IMR-90 (cell line): Measurements from ENCODE around the gene TENT5C. TPM values are rescaled to one million over a fixed set of nuclear protein-coding genes. Genes with fewer than 3 reads are reported as not detected.

Source experiments
- ATAC-seq: fragments of 200-7000 bp; cut with Tn5 transposase; 2 replicates; pipeline ENCODE4 v1.9.1; 2020; ENCODE audit warnings: low read depth, mild to moderate bottlenecking, moderate library complexity
- BruUV-seq: library from RNA; stranded (reverse); fragments of 400-500 nt; replicated peaks from 2 replicates; lab custom pipeline; 2021; lab: Mats Ljungman, UMichigan
- CTCF ChIA-PET: fragments of 300-600 bp; formaldehyde crosslinking; extraction: SDS; loops from one replicate; lab custom pipeline; 2021; ENCODE audit warnings: antibody characterized with exemption; lab: Yijun Ruan, JAX
- POLR2A ChIA-PET: fragments of 300-600 bp; sonication (Branson Sonifier 250); formaldehyde crosslinking; loops from one replicate; lab custom pipeline; 2022; ENCODE audit warnings: antibody characterized with exemption; ENCODE audit not compliant: unreplicated experiment; lab: Charles Lee
- DNase-seq: peaks from one replicate; pipeline ENCODE4 v3.0.0; 2013
- H2AFZ ChIP-seq: replicated peaks from 2 replicates; pipeline ENCODE3; 2013; ENCODE audit warnings: low read length, mild to moderate bottlenecking; ENCODE audit not compliant: poor library complexity
- H2AK5ac ChIP-seq: 2 replicates; pipeline ENCODE4 v1.6.1; 2013; ENCODE audit warnings: low read depth, low read length, inconsistent platforms
- H2AK9ac ChIP-seq: replicated peaks from 2 replicates; pipeline ENCODE3; 2013; ENCODE audit warnings: mild to moderate bottlenecking, low read depth, low read length, moderate library complexity; ENCODE audit not compliant: poor library complexity
- H2BK120ac ChIP-seq: 2 replicates; pipeline ENCODE4 v1.6.1; 2013; ENCODE audit warnings: low read depth, low read length, inconsistent platforms
- H2BK15ac ChIP-seq: 3 replicates; pipeline ENCODE4 v1.6.1; 2013; ENCODE audit warnings: low read depth, low read length, inconsistent platforms
- H2BK20ac ChIP-seq: 2 replicates; pipeline ENCODE4 v1.6.1; 2013; ENCODE audit warnings: low read depth, mild to moderate bottlenecking, inconsistent platforms, low read length, moderate library complexity
- H2BK5ac ChIP-seq: 2 replicates; pipeline ENCODE4 v1.6.1; 2013; ENCODE audit warnings: mild to moderate bottlenecking, low read depth, low read length, inconsistent platforms; ENCODE audit not compliant: poor library complexity, severe bottlenecking
- H3K14ac ChIP-seq: replicated peaks from 2 replicates; pipeline ENCODE4 v1.6.1; 2013; ENCODE audit warnings: low read depth, low read length, inconsistent platforms
- H3K18ac ChIP-seq: 2 replicates; pipeline ENCODE4 v1.6.1; 2013; ENCODE audit warnings: low read depth, low read length, control low read depth
- H3K23ac ChIP-seq: 2 replicates; pipeline ENCODE4 v1.6.1; 2013; ENCODE audit warnings: low read depth, low read length, inconsistent platforms
- H3K27ac ChIP-seq: 2 replicates; pipeline ENCODE4 v1.5.1; 2013; ENCODE audit warnings: mild to moderate bottlenecking, control low read depth, low read length; ENCODE audit not compliant: insufficient read depth
- H3K27me3 ChIP-seq: 2 replicates; pipeline ENCODE4 v1.6.1; 2013; ENCODE audit warnings: low read length; ENCODE audit not compliant: control insufficient read depth, insufficient read depth
- H3K36me3 ChIP-seq: 2 replicates; pipeline ENCODE4 v1.6.1; 2013; ENCODE audit warnings: low read length, mixed read lengths; ENCODE audit not compliant: control insufficient read depth, insufficient read depth
- H3K4ac ChIP-seq: 2 replicates; pipeline ENCODE4 v1.6.1; 2013; ENCODE audit warnings: low read depth, low read length, inconsistent platforms
- H3K4me1 ChIP-seq: 2 replicates; pipeline ENCODE4 v1.6.1; 2013; ENCODE audit warnings: low read length, mixed read lengths; ENCODE audit not compliant: control insufficient read depth, insufficient read depth
- H3K4me2 ChIP-seq: 2 replicates; pipeline ENCODE4 v1.6.1; 2013; ENCODE audit warnings: low read depth, mild to moderate bottlenecking, control low read depth, low read length, moderate library complexity
- H3K4me3 ChIP-seq: 2 replicates; pipeline ENCODE4 v1.5.1; 2013; ENCODE audit warnings: low read depth, mild to moderate bottlenecking, control low read depth, low read length, moderate library complexity; ENCODE audit not compliant: insufficient read depth
- H3K56ac ChIP-seq: 2 replicates; pipeline ENCODE4 v1.6.1; 2013; ENCODE audit warnings: low read length, inconsistent platforms; ENCODE audit not compliant: insufficient read depth; ENCODE audit errors: extremely low read depth
- H3K79me1 ChIP-seq, 2 experiments: 2 replicates each; pipeline ENCODE4 v1.6.1; 2013; ENCODE audit warnings: low read length in 2 of 2, inconsistent platforms in 1 of 2, low read depth in 1 of 2
- H3K9ac ChIP-seq: 2 replicates; pipeline ENCODE4 v1.6.1; 2013; ENCODE audit warnings: low read depth, low read length, control low read depth
- H3K9me1 ChIP-seq: 2 replicates; pipeline ENCODE4 v1.6.1; 2013; ENCODE audit warnings: low read length, inconsistent platforms; ENCODE audit not compliant: insufficient read depth
- H3K9me3 ChIP-seq: 2 replicates; pipeline ENCODE4 v1.6.1; 2013; ENCODE audit warnings: low read length; ENCODE audit not compliant: control insufficient read depth, insufficient read depth
- H4K20me1 ChIP-seq: 2 replicates; pipeline ENCODE4 v1.6.1; 2013; ENCODE audit warnings: low read length, inconsistent platforms; ENCODE audit not compliant: insufficient read depth
- H4K5ac ChIP-seq: 2 replicates; pipeline ENCODE4 v1.6.1; 2013; ENCODE audit warnings: mild to moderate bottlenecking, low read depth, low read length, control low read depth
- H4K8ac ChIP-seq, 2 experiments: 2 replicates each; pipeline ENCODE4 v1.6.1; 2013; ENCODE audit warnings: low read depth in 2 of 2, low read length in 2 of 2, control low read depth in 1 of 2, inconsistent platforms in 1 of 2
- H4K91ac ChIP-seq: 2 replicates; pipeline ENCODE4 v1.6.1; 2013; ENCODE audit warnings: low read depth, low read length, inconsistent platforms; ENCODE audit not compliant: insufficient read depth
- MAFK ChIP-seq: IDR thresholded peaks from 2 replicates; pipeline ENCODE4 v1.6.1; 2012; ENCODE audit warnings: low read depth, low read length, improper control_type of control experiment
- USF2 ChIP-seq: fragments of 150-350 bp; IDR thresholded peaks from 2 replicates; pipeline ENCODE4 v1.6.1; 2017; ENCODE audit warnings: mild to moderate bottlenecking, antibody characterized with exemption, low read length, low read depth
- WGBS, 2 experiments: methylation state at CpG; one replicate each; pipeline versions ENCODE4 v1.1.5 to v1.1.7; 2013; ENCODE audit warnings: missing lambda C conversion rate in 2 of 2; ENCODE audit not compliant: insufficient read length in 1 of 2; ENCODE audit errors: extremely low coverage in 2 of 2; 5-methylcytosine and 5-hydroxymethylcytosine counted together
- dilution Hi-C: fragments of 300-500 bp; cut with HindIII; formaldehyde crosslinking; loops from one replicate; pipeline ENCODE4 v1.14.3; 2018; ENCODE audit warnings: low sequenced_read_pairs; ENCODE audit not compliant: unreplicated experiment
- in situ Hi-C: fragments of 300-500 bp; cut with MboI; formaldehyde crosslinking; loops from 3 replicates; pipeline ENCODE4 v1.14.3; 2019; ENCODE audit warnings: low sequenced_read_pairs, inconsistent platforms, mixed read lengths
- intact Hi-C: fragments of 100-400 bp; cut with micrococcal nuclease; formaldehyde crosslinking; loops from 2 replicates; pipeline ENCODE4 v1.10.0; 2022
- polyA plus RNA-seq, 3 experiments: library from polyadenylated mRNA; depleted of rRNA; stranded (reverse); fragments of >200 nt; gene quantifications; 2 replicates each; pipeline ENCODE4 v1.2.3, GENCODE V29; 2012; ENCODE audit warnings: low replicate concordance in 1 of 3
- total RNA-seq: library from RNA; depleted of rRNA; stranded (reverse); fragments of >200 nt; gene quantifications from 2 replicates; pipeline ENCODE4 v1.2.3, GENCODE V29; 2012

Gene TENT5C
- total and polyA plus RNA-seq, 2 of the 4 experiments (the other 2 are of a cell fraction), result 1.5 to 4.1 TPM

DNA sequence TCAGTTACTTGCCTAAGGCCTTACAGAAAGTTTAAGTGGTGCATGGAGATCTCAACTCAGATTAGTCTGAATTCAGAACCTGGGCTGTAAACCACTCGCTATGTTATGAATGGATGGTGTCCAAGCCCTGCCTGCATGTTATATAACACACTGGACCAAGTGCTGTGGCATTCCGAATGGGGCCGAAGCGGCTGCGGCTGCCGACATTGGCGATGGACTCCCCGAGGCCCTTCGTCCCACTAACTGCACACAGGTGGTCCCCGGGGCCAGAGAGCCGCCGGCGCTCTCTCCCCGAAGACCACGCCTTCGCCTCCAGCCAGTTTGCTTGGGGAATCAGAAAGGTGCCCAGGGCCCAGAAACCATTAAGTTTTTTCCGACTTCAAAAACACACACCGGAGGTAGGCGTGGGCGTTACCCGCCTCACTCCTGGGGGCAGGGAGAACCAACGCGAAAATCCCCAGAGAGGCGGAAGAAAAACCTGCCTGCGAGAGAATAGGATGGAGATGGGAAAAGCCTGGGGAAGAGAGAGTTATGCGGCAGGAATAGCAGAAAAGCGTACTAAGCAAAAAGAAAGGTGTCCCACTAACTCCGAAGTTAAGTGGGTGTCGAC lies 579 bp upstream of the TENT5C start:
- Histone ChIP-seq H2BK5ac (no peak overlapping the region), H2BK15ac (no peak overlapping the region), H2BK20ac (no peak overlapping the region), H3K4me2 (peak overlapping the region; percentile 88), H3K56ac (no peak overlapping the region), H3K9me3 (no peaks in the 10 kb centered on the region), H3K9ac (peak overlapping the region; percentile 35), H3K79me1 (peaks cover 4 to 39% of the 10 kb centered on the region in 2 experiments), H4K91ac (no peak overlapping the region), H2AK9ac (peak overlapping the region; percentile 1), H4K5ac (no peak overlapping the region), H3K9me1 (peaks cover 17% of the 10 kb centered on the region), H3K27ac (no peak overlapping the region), H4K8ac (peak overlapping the region in 1 of 2 experiments; percentile 7; a peak in 1 of 4 replicates), H3K4ac (no peak overlapping the region), H3K27me3 (peaks cover 5% of the 10 kb centered on the region; the same call in 1 of the 2 replicates), H3K14ac (peak overlapping the region; percentile 10; the same call in 1 of the 2 replicates), H2AFZ (peak overlapping the region; percentile 93), H4K20me1 (peaks cover 41% of the 10 kb centered on the region; the same call in 1 of the 2 replicates), H3K36me3 (no peaks in the 10 kb centered on the region), H3K4me3 (peak overlapping the region; percentile 84), H3K23ac (peak overlapping the region; percentile 29; the same call in 1 of the 2 replicates), H2AK5ac (no peak overlapping the region), H3K18ac (no peak overlapping the region), H3K4me1 (peaks cover 5% of the 10 kb centered on the region; the same call in 1 of the 2 replicates), H2BK120ac (no peak overlapping the region)
- ChIA-PET CTCF (interaction anchor here (1.2 kb wide), 1 partner anchor 153 kb away, joined by 3 read pairs; no protein-coding TSS in a partner anchor), POLR2A (no interaction called here)
- peak; percentile 61 for TF ChIP-seq MAFK
- no peak for TF ChIP-seq USF2
- dilution Hi-C loops (no loop called here), intact Hi-C loops (loop anchor here (5.0 kb wide), 2 partner anchors 68 to 217 kb away; no protein-coding TSS in a partner anchor), in situ Hi-C loops (loop anchor here (5.0 to 10.0 kb wide), 2 partner anchors 92 to 150 kb away; no protein-coding TSS in a partner anchor)
- ATAC-seq (peak; percentile 5), DNase-seq (no peak)
- 0% methylated on average over 14 of the region's 29 CpGs; no CpG with 5 or more reads in 1 of the 2 experiments for WGBS, 2 experiments
- BruUV-seq, result no TSS peak
